Fibroblast of skin of right quadriceps (primary cell): ENCODE results near the gene KIAA0930.
A peak's percentile ranks its signal among the peaks of the same experiment; 100 is the strongest.
"Not testable (repeated sequence)": the region's sequence is repeated elsewhere in the genome, so short reads cannot be mapped to it uniquely, and the experiment has no call there.

Source experiments
- DNase-seq: peaks from one replicate; pipeline ENCODE4 v3.0.0-alpha.2; 2013

Gene KIAA0930

DNA sequence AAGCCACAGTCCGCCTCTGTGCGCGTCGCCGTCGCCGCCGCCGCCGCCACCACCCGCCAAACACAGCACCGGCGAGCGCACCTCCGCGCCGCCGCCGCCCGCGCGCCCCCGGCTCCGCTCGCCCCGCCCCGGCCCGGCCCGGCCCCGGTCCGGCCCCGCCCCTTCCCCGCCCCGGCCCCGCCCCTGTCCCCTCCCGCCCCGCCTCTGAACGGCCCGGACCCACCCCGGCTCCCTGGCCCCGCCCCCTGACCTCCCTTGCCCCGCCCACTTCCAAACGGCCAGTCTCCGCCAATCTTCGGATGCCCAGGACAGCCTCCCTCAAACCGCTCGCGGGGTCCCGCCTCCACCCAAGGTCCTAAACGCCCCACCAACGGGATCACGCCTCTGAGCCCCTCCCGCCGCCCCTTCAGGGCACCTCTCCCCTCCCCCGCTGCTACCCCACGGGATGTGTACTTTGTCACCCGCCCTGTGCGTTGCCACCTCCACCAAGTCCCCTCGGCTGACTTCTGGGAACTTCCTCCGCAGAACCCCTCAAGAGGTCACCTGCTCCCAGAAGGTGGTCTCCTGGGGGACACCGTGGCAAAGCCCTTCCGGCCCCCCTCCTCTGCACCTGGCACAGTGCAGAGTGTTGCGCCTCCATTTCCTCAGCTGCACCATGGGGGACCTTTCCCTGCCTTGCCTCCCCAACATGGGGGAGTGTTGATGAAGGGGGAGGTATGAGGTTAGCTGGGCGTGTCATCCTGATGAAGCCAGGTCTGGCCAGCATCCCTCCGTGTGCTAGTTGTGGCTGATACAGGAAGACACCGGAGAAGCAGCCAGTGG, at the start of gene KIAA0930:
Gene KIAA0930, minus strand, starts transcription at position 85 of the 822 bp plus-strand sequence. CDS start 191 bp downstream, outside the sequence.
- peak; percentile 69 for DNase-seq

DNA sequence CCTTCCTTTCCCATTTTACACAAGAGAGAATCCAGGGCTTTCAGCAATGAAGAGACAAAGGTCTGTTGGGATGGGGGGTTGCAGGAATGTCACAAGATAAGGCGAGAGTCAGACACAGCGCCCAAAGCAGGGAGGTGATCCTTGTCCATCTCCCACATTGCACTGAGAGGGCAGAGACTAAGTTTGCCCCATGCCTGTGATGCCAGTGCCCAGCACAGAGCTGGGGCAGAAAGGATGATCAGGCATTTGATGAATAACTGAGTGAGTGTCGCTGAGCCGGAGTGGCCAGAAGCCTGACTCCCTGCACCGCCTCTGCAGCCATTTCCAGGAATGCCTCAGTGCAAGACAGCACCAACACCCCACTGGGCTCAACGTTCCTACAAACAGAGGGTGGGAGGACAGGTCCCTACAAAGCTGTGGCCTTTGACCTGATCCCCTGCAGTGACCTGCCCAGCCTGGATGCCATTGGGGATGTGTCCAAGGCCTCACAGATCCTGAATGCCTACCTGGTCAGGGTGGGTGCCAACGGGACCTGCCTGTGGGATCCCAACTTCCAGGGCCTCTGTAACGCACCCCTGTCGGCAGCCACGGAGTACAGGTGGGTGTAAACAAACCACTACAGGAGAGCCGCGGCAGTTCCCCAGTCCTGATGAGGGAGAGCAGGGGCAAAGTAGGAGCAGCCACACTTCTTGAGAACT, 46.3 kb upstream of the KIAA0930 start:
- no peak for DNase-seq

DNA sequence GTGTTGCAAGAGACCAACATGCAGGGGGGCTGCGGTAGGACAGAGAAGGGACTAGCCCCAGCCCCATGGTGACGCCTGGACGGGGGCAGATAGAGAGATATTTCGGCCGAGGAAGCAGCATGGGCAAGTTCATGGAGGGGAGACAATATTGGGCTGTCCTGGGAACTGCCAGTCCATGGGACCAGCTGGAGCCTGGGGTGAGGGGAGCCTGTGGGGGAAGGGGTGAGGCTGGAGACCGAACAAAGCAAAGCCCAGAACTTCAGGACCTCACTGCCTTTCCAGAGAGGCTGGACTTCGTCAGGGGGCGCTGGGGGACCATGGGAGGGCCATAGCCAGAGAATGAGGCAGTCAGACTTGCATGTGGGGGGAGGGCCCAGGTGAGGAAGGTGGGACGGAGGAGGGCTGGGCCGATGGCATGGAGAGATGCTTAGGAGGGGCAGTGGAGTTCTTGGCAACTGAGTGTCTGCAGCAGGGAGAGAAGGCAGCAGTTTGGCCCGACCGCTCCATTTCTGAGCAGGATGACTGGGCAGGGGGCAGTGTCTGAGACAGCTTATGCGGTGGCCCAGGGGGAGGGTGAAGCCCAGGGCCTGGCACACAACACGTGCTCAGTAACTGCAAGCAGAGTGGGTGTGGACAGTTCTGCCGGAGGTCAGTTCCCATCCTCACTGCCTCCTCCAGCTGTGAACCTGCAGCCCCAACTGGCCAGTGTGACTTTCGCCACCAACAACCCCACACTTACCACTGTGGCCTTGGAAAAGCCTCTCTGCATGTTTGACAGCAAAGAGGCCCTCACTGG, 44.8 kb upstream of the KIAA0930 start:
- DNase-seq, result no peak

DNA sequence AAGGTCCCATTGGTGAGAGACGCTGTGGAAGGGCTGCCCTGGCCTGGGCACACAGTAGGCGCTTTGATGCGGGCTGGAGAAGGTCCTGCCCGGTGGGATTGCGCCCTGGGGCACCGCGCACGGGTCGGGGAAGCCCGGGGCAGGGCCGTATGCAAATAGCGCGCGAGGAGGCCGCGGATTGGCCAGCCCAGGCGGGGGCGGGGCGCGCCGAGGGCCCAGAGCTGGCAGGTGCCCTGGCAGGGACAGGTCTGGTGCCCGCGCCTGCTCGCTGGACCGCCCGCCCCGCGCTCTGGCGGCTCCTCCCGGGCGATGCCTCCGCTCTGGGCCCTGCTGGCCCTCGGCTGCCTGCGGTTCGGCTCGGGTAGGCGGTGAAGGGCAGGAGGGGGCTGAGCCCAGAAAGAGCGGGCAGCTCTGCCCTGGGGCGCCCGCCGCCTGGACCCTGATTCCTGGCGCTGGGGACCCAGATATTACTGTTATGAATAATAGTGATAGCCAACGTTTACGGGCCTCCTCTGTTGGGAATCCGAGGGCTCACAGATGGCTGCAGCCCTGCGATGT, 44.1 kb upstream of the KIAA0930 start, which contains the start of gene UPK3A:
Gene UPK3A, plus strand, starts transcription at position 245 of the 558 bp plus-strand sequence. Its CDS starts 65 bp downstream, at position 310.
- DNase-seq, result no peak

DNA sequence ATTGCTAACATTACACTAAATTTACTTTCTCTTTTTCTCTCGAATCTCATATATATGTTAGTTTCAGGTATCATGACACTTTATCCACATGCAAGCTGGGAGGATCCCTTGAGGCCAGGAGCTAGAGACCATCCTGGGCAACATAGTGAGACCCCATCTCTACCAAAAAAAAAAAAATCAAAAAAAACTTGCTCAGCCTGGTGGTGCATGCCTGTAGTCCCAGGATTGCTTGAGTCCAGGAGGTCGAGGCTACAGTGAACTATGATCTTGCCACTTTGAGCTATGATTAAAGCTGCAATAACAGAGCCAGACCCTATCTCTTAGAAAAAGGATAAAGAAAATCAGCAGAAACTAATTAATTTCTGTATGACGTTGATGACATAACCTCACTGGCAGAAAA, 40.3 kb upstream of the KIAA0930 start:
- no peak for DNase-seq

DNA sequence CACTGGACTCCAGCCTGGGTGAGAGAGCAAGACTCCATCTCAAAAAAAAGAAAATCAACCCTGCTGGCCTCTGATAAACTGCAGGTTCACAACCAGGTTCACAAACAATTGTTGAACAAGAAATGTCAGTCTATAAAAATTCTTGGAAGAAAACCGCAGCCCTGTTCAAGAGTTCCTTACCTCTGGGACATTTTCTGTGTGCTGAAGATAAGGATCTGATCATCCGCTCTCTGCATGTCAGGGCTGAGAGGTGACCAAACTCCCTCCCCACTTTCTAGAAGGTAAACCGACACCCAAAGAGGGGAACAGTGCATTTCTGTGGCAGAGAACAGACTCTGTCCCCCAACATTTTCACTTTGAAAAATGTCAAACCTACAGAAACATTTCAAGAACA, 39.9 kb upstream of the KIAA0930 start:
- DNase-seq, result no peak

DNA sequence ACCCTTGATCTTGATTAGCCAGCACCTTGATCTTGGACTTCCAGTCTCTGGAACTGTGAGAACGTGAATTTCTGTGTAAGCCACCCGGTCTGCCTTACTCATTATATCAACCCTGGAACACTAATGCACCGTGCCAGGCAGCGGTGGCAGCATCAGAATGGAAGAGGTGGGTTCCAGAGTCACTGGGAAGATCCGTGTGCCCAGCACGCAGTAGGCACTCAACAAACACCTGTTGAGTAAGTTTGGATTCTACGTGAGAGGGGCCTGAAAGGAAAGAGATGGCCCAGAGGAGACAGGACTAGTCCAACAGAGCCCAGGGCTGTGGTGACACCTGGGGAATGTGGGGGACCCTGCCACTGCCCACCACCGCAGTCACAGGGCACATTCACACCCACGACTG, 37.4 kb upstream of the KIAA0930 start:
- no peak for DNase-seq

DNA sequence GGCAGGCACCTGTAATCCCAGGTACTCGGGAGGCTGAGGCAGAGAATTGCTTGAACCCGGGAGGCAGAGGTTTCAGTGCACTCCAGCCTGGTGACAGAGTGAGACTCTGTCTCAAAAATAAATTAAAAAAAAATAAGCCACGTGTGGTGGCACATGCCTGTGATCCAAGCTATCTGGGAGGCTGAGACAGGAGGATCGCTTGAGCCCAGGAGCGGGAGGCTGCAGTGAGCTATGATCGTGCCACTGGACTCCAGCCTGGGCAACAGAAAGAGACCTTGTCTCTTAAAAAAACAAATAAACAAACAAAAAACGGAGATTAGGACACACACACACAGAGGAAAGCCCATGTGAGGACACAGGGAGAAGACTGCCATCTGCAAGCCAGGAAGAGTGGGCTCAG, 37.0 kb upstream of the KIAA0930 start:
- DNase-seq, result not testable (repeated sequence)

DNA sequence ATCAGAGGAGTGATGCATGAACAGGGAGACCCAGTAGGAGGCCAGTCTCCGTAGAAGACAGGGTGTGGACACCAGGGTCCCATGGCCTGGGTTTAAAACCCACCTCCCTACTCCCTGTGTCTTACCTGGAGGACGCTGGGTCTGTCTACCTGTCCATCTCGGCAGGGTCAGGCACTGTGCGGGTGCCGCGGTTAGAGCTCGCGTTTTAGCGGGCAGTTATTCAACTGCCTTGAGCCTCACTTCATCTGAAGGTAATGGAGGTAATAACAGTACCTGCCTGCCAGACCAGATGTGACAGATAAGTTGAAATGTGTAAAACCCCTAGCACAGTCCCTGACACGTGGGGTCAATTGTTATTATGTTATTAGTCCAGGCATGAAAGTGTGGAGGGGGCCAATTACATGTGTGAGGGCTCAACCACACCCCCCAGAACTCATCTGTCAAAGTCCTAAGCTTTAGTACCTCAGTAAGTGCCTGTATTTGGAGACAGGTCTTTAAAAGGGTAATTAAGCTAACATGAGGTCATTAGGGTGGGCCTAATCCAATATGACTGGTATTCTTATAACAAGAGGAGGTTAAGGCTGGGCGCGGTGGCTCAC, 35.9 kb upstream of the KIAA0930 start:
- no peak for DNase-seq

DNA sequence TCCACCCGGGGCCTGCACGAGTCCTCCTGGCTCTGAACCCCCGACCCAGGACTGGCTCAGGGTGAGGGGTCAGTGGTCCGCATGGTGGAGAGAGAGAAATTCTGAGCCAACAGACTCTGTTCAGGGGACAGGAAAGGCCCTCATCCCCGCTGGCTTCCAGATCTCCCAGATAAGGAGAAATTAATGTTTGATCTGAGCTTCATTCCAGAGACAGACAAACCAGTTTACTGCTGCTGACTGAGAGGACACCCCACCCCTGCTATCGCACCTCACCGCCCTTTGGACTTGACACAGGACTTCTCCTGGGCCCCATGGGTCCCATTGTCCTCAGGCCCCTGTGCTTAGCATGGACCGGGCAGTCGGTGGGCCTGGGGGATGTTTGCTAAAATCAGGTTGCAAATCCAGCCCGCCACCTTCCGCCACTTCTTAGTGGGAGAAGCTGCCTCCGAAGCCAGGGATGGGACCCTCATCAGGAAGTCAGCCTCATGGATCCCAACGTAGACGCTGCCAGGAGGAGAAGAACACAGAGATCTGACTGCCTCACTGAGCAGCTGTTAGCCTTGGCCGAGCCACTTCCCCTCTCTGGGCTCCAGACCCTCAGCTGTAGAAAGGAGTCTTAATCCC, 32.9 kb upstream of the KIAA0930 start:
- no peak for DNase-seq

DNA sequence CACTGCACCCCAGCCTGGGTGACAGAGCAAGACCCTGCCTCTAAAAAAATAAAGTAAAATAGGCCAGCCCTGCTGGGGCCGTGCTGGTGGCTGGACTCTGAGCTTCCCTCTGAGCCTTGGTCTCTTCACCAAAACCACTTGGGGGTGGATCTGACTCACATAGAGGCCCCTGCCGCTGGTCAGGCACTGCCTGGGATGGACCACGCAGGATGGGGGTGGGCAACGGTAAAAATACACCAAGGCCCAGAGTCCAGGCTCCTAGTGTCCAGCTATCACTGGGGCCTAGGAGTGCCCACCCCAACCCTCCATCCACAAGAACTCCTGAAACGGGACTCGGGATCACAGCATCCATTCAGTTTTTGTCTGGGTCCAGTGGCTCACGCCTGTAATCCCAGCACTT, 31.8 kb upstream of the KIAA0930 start:
- no peak for DNase-seq

DNA sequence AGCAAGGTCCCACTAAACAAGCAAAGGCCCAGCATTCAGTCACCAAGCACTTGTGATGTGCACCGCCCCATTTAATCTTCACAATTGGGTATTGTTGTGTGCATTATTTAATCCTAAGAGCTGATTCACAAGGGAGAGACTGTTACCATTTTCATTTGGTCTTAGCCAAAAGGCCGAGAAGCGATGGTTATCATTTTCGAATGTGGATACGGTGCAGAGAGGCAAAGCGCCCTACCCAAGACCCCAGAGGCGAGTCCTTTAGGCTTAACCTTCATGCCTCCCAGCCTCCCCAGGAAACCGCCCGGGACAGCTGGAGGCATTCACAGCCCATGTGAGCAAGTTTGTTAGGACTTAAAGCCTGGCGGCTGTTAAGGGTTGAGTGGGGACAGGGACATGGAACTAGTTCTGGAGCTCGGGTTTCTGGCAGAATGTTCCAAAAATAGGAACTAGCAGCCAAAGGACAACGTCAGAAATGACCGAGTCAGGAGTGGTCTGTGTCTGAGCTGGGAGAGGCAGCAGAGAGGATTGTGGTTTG, 31.0 kb upstream of the KIAA0930 start:
- DNase-seq, result no peak

DNA sequence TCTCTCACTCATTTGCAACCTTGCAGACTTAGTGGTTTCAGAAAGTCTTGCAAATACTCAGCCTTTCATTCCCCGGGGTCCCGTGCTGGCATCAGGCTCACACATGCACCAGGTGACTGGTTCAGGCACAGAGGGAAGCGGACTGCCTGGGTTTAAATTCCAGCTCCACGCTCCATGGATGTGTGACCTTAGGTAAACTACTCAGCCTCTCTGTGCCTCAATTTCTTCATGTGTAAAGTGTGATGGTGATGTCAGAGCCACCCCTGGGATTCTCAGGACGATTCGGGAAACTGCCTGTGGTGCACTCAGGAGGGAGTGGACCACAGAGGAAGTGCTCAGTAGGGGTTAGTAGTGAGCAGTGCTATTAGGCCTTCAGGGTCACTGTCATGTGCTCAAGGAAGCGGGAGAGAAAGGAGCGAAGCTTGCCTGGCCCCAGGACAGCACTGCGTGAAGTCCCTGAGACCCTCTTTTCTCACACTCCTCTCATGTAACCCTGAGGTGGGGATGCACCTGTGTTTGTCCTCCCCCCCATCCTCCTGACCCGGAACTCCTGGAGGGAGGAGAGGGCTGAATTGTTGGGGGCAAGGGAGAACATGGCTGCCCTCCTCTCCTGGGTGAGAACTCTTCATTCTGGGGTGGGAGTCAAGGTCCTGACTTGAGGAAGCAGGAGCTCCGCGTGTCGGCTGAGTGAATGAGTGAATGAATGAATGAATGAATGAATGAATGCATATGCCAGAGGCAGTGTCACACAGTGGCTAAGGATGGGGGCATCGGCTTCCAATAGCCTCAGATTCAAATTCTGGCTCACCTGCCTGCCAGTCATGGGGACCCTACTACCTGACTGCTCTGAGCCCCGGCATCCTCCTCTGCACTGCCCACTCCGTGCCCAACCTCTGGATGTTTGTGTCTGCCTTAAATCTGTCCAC, 29.7 kb upstream of the KIAA0930 start:
- DNase-seq, result no peak

DNA sequence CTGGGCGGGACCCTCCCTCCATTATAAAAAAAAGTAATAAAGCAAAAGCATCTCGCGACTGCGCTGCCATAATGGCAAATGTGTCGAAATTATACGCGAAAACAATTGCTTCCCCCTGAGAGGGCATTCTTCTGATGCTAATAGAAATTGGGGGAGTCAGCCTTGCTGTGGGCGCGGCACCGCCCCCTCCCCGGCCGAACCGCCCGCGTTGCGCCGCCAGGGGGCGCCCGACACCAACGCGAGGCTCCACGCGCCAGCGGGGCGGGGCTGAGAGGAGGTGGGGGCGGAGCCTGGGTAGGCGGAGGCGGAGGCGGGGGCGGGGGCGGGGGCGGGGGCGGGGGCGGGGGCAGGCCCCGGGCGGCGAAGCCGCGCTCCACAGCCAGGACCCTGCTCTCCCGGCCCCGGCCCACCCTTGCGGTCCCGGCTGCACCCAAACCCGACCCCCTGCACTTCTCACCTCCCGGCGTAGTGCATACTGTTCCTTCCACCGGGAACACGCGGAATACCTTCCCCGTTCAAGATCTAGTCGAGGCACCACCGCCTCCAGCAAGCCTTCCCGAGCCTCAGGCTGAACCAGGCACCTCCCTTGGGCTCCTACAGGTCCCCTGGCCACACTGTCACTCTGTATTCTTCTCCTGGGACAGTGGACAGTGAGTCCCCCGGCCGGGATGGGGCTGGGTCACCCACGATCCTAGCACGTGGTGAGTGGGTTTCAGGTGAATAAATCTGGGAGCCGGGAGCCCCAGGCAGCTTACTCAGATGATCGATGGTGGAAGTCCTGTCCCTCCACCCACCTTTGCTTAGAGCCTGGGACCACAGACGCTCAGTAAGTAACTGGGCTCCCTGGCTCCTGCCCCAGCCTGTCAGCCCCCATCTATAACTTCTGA, 28.5 kb upstream of the KIAA0930 start:
- peak; percentile 74 for DNase-seq

DNA sequence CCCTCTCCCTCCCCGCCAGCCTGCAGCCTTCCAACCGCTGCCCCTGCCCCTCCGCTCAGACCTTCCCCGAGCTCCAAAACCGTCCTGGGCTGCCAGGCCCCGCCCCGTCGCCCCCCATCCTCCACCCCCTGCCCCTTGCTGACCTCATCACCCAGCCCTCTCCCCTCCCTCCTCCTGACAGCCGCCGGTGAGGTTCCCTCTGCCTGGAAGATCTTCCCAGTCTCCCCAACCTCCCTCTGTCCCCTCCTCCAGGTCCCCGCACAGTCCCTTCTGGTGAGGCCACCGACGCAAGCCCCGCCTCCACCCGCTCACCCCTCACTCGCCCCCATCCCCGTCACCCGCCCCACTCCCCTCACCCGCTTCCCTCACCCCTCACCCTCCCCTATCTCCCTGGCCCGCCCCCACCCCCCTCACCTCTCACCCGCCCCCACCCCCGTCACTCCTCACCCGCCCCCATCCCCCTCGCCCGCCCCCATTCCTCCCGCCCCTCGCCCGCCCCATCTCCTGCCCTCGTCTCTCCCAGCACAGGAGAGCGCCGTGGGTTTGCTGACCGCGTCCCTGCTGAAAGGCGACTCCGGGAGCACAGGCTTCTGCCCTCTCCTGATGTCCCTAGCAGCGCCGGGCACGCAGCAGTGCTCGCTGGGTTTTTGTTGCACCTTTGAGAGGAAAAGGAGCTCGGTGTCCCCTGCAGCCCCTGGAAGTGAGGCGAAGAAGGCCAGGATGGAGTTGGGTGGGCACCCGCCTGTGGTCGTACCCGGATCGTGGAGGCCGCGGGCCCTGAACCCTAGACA, 27.7 kb upstream of the KIAA0930 start:
- DNase-seq, result no peak

DNA sequence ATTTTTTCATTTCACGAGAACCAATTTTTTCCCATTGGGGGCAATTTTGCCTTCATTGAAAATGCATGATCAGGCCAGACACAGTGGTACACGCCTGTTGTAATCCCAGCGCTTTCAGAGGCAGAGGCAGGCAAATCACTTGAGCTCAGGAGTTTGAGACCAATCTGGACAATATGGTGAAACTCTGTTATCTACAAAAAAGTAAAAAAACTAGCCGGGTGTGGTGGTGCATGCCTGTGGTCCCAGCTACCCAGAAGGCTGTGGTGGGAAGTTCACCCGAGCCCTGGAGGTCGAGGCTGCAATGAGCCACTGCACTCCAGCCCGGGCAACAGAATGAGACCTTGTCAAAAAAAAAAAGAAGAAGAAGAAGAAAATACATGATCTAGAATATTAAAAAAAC, 24.8 kb upstream of the KIAA0930 start:
- no peak for DNase-seq

DNA sequence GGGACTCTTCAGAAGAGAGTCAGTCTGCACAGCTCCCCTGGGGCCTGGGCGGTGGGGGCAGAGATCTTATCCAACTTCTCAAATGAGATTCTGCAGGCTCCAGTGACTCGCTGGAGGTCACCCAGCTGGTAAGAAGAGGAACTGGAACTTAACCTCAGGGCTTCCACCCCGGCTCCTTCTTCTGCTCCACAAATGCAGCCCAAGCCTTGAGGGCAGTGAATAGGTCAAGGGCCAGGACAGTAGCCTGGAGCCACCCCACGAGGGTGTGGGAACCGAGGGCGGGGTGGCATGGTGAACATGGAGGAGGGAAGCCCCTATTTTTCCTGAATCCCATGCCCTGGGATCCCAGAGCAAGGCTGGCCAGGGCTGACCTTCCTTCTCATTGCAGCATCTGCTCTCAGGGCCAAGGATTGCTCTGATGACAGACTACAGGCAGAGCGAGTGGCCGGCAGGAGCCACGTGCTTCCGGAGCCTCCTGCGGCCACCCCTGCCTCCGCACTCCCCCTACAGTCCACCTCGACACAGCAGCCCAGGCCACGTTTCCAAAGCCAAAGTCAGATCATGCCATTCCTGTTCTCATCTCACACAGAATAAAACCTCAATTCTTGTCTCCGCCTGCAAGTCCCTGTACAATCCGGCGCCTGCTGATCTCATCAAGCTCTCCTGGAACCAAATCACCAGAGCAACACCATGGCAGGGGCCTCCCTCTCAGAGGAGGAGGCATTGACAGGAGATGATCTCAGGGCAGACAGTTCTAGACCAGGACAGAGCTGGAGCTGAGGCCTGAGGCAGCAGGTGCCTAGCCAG, 23.0 kb upstream of the KIAA0930 start:
- DNase-seq, result peak; percentile 47

DNA sequence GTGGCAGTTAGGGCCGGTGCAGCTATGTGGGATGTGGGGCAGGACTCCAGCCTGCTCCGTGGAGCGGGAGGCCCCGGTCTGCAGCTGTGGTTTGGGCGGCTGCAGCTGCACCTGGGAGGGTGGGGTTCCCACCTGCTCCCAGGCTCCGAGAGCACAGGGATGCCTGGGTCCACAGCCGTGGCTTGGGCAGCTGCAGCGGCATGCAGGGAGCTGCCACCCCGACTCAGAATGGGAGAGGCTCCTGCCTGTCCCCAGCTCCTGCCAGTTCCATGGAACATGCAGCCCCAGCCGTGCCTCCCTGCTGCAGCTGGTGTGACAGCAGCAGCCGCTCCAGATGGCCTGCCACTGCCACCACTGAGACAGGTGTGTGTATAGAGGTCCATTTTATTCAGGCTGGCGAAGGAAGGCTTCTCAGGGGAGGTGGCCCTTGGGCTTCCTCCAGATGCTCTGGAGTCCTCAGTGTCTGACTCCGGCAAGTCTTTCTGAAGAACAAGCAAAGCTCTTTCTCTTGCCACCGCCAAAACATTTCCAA, 22.3 kb upstream of the KIAA0930 start:
- DNase-seq, result no peak
